Neural cell (in vitro differentiated cells): ENCODE results near the gene CCDC85C.

ENCODE experiments used
- CTCF ChIP-seq: fragments of 450-650 bp; IDR thresholded peaks from 2 replicates; pipeline ENCODE4 v1.5.1; 2014; ENCODE audit warnings: antibody characterized with exemption, mild to moderate bottlenecking, moderate library complexity; ENCODE audit not compliant: poor library complexity, severe bottlenecking
- REST ChIP-seq: IDR thresholded peaks from 2 replicates; pipeline ENCODE4 v1.6.1; 2012; ENCODE audit warnings: borderline replicate concordance
- TAF1 ChIP-seq: IDR thresholded peaks from 2 replicates; pipeline ENCODE4 v1.6.1; 2012; ENCODE audit warnings: low read depth

- no peak for TF ChIP-seq CTCF
- TF ChIP-seq TAF1: no peak
- no peak for TF ChIP-seq REST
These were observed 106.7 kb downstream of the CCDC85C start for GRCh38 chr14:99497341-99497740.
